ENCODE measurements around the gene INPP1.

The INPP1 gene

GRCh38 chr2:190412966-190413365, 69.6 kb downstream of the INPP1 start:
- no peak for DNase-seq

GRCh38 chr2:190413421-190413820, 70.0 kb downstream of the INPP1 start:
- DNase-seq = no peak

GRCh38 chr2:190415251-190415650, 71.9 kb downstream of the INPP1 start:
- no peak for DNase-seq

GRCh38 chr2:190415794-190416775, 72.7 kb downstream of the INPP1 start:
- DNase-seq = no peak

GRCh38 chr2:190417045-190417842, 73.9 kb downstream of the INPP1 start:
- no peak for DNase-seq

- DNase-seq = no peak
Measured at GRCh38 chr2:190418727-190419126, 75.3 kb downstream of the INPP1 start.

- no peak for DNase-seq
Measured at GRCh38 chr2:190420801-190421200, 77.4 kb downstream of the INPP1 start.

Data from stimulated activated CD4-positive, alpha-beta T cell treated with anti-CD3 and anti-CD28 coated beads, Interleukin-1b, Interleukin-23, amount 100 ng/mL, for 48 hours (primary cell).